ENCODE data around the gene KRTAP5-5.
"Not testable (repeated sequence)": the region's sequence is repeated elsewhere in the genome, so short reads cannot be mapped to it uniquely, and the experiment has no call there.

Gene KRTAP5-5

GRCh38 chr11:1607156-1607845, 22.3 kb upstream of the KRTAP5-5 start:
- DNase-seq (ENCODE audit: low read depth, low spot score), result not testable (repeated sequence)

GRCh38 chr11:1607901-1608300, 21.7 kb upstream of the KRTAP5-5 start:
- not testable (repeated sequence) for DNase-seq (ENCODE audit: low read depth, low spot score)

GRCh38 chr11:1608363-1608762, 21.2 kb upstream of the KRTAP5-5 start, which contains the start of gene KRTAP5-3:
Gene KRTAP5-3, minus strand, starts transcription at chr11:1608463. Its CDS starts 78 bp downstream, at chr11:1608385.
- DNase-seq (ENCODE audit: low read depth, low spot score), result no peak

GRCh38 chr11:1618231-1618630, 11.3 kb upstream of the KRTAP5-5 start:
- DNase-seq (ENCODE audit: low read depth, low spot score), result no peak

GRCh38 chr11:1619449-1619848, 10.1 kb upstream of the KRTAP5-5 start:
- DNase-seq (ENCODE audit: low read depth, low spot score), result no peak

- DNase-seq (ENCODE audit: low read depth, low spot score), result no peak
These were observed 7.5 kb upstream of the KRTAP5-5 start, which contains the start of gene KRTAP5-4 for GRCh38 chr11:1622086-1622485. Gene KRTAP5-4, minus strand, starts transcription at chr11:1622138. Its CDS starts 45 bp downstream, at chr11:1622093.

GRCh38 chr11:1623716-1624115, 5.9 kb upstream of the KRTAP5-5 start:
- no peak for DNase-seq (ENCODE audit: low read depth, low spot score)

GRCh38 chr11:1624621-1625020, 5.0 kb upstream of the KRTAP5-5 start:
- no peak for DNase-seq (ENCODE audit: low read depth, low spot score)

- no peak for DNase-seq (ENCODE audit: low read depth, low spot score)
These were observed 4.0 kb upstream of the KRTAP5-5 start for GRCh38 chr11:1625541-1625940.

- DNase-seq (ENCODE audit: low read depth, low spot score), result no peak
These were observed 859 bp upstream of the KRTAP5-5 start for GRCh38 chr11:1628506-1629325.

GRCh38 chr11:1630271-1630670, 696 bp downstream of the KRTAP5-5 start:
- no peak for DNase-seq (ENCODE audit: low read depth, low spot score)

GRCh38 chr11:1631066-1631568, 1.5 kb downstream of the KRTAP5-5 start:
- no peak for DNase-seq (ENCODE audit: low read depth, low spot score)

GRCh38 chr11:1632053-1632714, 2.6 kb downstream of the KRTAP5-5 start:
- no peak for DNase-seq (ENCODE audit: low read depth, low spot score)

- DNase-seq (ENCODE audit: low read depth, low spot score), result no peak
These were observed 4.3 kb downstream of the KRTAP5-5 start for GRCh38 chr11:1633864-1634263.

GRCh38 chr11:1636291-1636950, 6.8 kb downstream of the KRTAP5-5 start:
- no peak for DNase-seq (ENCODE audit: low read depth, low spot score)

GRCh38 chr11:1637628-1638027, 8.1 kb downstream of the KRTAP5-5 start:
- DNase-seq (ENCODE audit: low read depth, low spot score), result no peak

- DNase-seq (ENCODE audit: low read depth, low spot score), result no peak
These were observed 8.8 kb downstream of the KRTAP5-5 start for GRCh38 chr11:1638344-1638743.

- DNase-seq (ENCODE audit: low read depth, low spot score), result no peak
These were observed 9.6 kb downstream of the KRTAP5-5 start for GRCh38 chr11:1639102-1639620.

GRCh38 chr11:1639666-1640065, 10.1 kb downstream of the KRTAP5-5 start:
- no peak for DNase-seq (ENCODE audit: low read depth, low spot score)

GRCh38 chr11:1640076-1640946, 10.7 kb downstream of the KRTAP5-5 start:
- no peak for DNase-seq (ENCODE audit: low read depth, low spot score)
